Upper lobe of left lung (tissue), 6 donors: ENCODE measurements around the gene FYB1. TPM values are rescaled to one million over a fixed set of nuclear protein-coding genes. Genes with fewer than 3 reads are reported as not detected.
"Not testable (repeated sequence)": the region's sequence is repeated elsewhere in the genome, so short reads cannot be mapped to it uniquely, and the experiment has no call there.

Experiments
- ATAC-seq, 2 donors: fragments of 200-7000 bp; cut with Tn5 transposase; one replicate each; pipeline ENCODE4 v1.9.1; 2022; ENCODE audit warnings: mild to moderate bottlenecking in 2 of 2, moderate library complexity in 2 of 2; ENCODE audit not compliant: low FRiP score in 2 of 2
- DNase-seq, 2 donors: peaks; one replicate each; pipeline ENCODE4 v3.0.0-alpha.2; 2019 to 2020
- H3K27ac ChIP-seq, 4 donors: fragments of 200-600 bp; sonication (generic); one replicate each; pipeline ENCODE4 v1.5.1; 2016 to 2019
- H3K27me3 ChIP-seq, 4 donors: fragments of 200-600 bp; sonication (generic); one replicate each; pipeline ENCODE4 v1.5.1; 2017 to 2019
- H3K36me3 ChIP-seq, 4 donors: fragments of 200-600 bp; sonication (generic); one replicate each; pipeline ENCODE4 v1.5.1; 2016 to 2019
- H3K4me1 ChIP-seq, 4 donors: fragments of 200-600 bp; sonication (generic); one replicate each; pipeline ENCODE4 v1.5.1; 2018 to 2019
- H3K4me3 ChIP-seq, 4 donors: fragments of 200-600 bp; sonication (generic); one replicate each; pipeline ENCODE4 v1.5.1; 2017 to 2019; ENCODE audit warnings: mild to moderate bottlenecking in 2 of 4, moderate library complexity in 1 of 4
- H3K9me3 ChIP-seq, 4 donors: fragments of 200-600 bp; sonication (generic); one replicate each; pipeline ENCODE4 v1.5.1; 2018 to 2019
- CTCF ChIP-seq, 6 experiments: fragments of 450-650 bp in 4 of 6; fragments of 200-600 bp in 2 of 6; sonication (generic) in 2 of 6; IDR thresholded peaks; one replicate each; pipeline ENCODE4 v1.5.1; 2016 to 2019; ENCODE audit warnings: antibody characterized with exemption in 6 of 6
- EP300 ChIP-seq, 4 donors: sonication (generic); formaldehyde crosslinking; IDR thresholded peaks; one replicate each; pipeline ENCODE4 v1.5.1; 2017; ENCODE audit warnings: antibody characterized with exemption in 4 of 4, control low read depth in 2 of 4
- POLR2A ChIP-seq, 4 donors: fragments of 450-650 bp; IDR thresholded peaks; one replicate each; pipeline ENCODE4 v1.5.1; 2016 to 2017; ENCODE audit warnings: antibody characterized with exemption in 4 of 4, mild to moderate bottlenecking in 2 of 4
- POLR2AphosphoS5 ChIP-seq, 2 donors: sonication (generic); formaldehyde crosslinking; IDR thresholded peaks; one replicate each; pipeline ENCODE4 v1.5.1; 2017; ENCODE audit warnings: antibody characterized with exemption in 2 of 2
- WGBS, 2 donors: methylation state at CpG; one replicate each; pipeline ENCODE4 v1.1.5; 2017 to 2018; 5-methylcytosine and 5-hydroxymethylcytosine counted together
- total RNA-seq, 6 donors: library from RNA; depleted of rRNA in 4 of 6; stranded (reverse); fragments of >200 nt in 4 of 6; gene quantifications; one replicate each; pipeline versions ENCODE4 v1.1.0 to v1.2.1, GENCODE V29; 2016 to 2021
- donor health status: DM: no; HTN: no; CAD: no; lungs with moderate emphysema.
- donor health status: DM: no; HTN: yes; CAD: no; lungs with severe emphysema.

The FYB1 gene
- total RNA-seq, 6 donors from 2014 or later, result 24.0 to 97.4 (median 42.5) TPM

DNA sequence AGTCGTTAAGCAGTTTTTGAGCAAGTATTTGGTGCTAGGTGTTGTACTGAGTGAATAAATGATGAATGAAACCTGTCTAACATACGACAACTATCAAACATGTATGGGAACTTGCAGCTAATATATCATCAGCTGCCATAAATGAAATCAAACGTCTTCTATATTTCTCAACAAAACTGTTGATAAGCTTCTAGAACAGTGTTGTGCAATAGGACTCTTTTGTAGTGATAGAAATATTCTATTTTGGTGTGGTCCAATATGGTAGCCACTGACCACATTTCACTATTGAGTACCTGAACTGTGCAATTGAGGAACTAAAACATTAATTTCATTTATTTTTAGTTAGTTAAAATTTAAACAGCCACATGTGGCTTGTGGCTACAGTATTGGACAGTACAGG, 16.3 kb upstream of the FYB1 start:
- H3K36me3 ChIP-seq, result no peaks in the 10 kb centered on the region
- no peak for TF ChIP-seq CTCF (IDR thresholded peaks at IDR 0.05)
- no peak for TF ChIP-seq POLR2A (IDR thresholded peaks at IDR 0.05)
- no peak for TF ChIP-seq EP300 (IDR thresholded peaks at IDR 0.05)
- no peak for TF ChIP-seq POLR2AphosphoS5 (IDR thresholded peaks at IDR 0.05)
- H3K27me3 ChIP-seq, result no peaks in the 10 kb centered on the region
- no peak for ATAC-seq
- H3K4me1 ChIP-seq, result peaks cover 0 to 4% (median 0%) of the 10 kb centered on the region in 4 donors
- no peak for DNase-seq
- H3K9me3 ChIP-seq, result no peaks in the 10 kb centered on the region
- H3K4me3 ChIP-seq, result no peak overlapping the region
- H3K27ac ChIP-seq, result no peak overlapping the region
- WGBS, 2 donors, result 48 to 57% methylated on average over 3 of the region's 3 CpGs

DNA sequence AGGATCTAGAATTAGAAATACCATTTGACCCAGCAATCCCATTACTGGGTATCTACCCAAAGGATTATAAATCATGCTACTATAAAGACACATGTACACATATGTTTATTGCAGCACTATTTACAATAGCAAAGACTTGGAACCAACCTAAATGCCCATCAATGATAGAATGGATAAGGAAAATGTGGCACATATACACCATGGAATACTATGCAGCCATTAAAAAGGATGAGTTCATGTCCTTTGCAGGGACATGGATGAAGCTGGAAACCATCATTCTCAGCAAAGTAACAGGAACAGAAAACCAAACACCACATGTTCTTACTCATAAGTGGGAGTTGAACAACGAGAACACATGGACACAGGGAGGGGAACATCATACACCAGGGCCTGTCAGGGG, 15.1 kb upstream of the FYB1 start:
- H3K4me1 ChIP-seq, H3K27ac ChIP-seq, DNase-seq, H3K9me3 ChIP-seq, H3K27me3 ChIP-seq, ATAC-seq, H3K36me3 ChIP-seq, H3K4me3 ChIP-seq: not testable (repeated sequence)
- WGBS, 2 donors, result 80 to 92% methylated on average over 1 of the region's 1 CpG

GRCh38 chr5:39233783-39234182, 14.4 kb upstream of the FYB1 start:
- TF ChIP-seq EP300 (IDR thresholded peaks at IDR 0.05), result no peak
- no peak for TF ChIP-seq POLR2A (IDR thresholded peaks at IDR 0.05)
- no peak for TF ChIP-seq CTCF (IDR thresholded peaks at IDR 0.05)
- no peak for TF ChIP-seq POLR2AphosphoS5 (IDR thresholded peaks at IDR 0.05)
- Histone ChIP-seq H3K4me3 (no peak overlapping the region), H3K4me1 (peaks cover 0 to 4% (median 0%) of the 10 kb centered on the region in 4 donors), H3K27ac (no peak overlapping the region), H3K27me3 (no peaks in the 10 kb centered on the region), H3K36me3 (no peaks in the 10 kb centered on the region), H3K9me3 (no peaks in the 10 kb centered on the region)
- no peak for ATAC-seq
- no peak for DNase-seq
- 86 to 91% methylated on average over 2 of the region's 2 CpGs for WGBS, 2 donors

GRCh38 chr5:39231705-39232525, 12.6 kb upstream of the FYB1 start:
- 73 to 79% methylated on average over 4 of the region's 4 CpGs for WGBS, 2 donors

GRCh38 chr5:39228596-39228995, 9.2 kb upstream of the FYB1 start:
- no peak for TF ChIP-seq CTCF (IDR thresholded peaks at IDR 0.05)
- no peak for TF ChIP-seq POLR2A (IDR thresholded peaks at IDR 0.05)
- TF ChIP-seq POLR2AphosphoS5 (IDR thresholded peaks at IDR 0.05), result no peak
- TF ChIP-seq EP300 (IDR thresholded peaks at IDR 0.05), result no peak
- H3K4me3 ChIP-seq, result no peak overlapping the region
- DNase-seq (no peak), ATAC-seq (no peak)
- H3K27me3 ChIP-seq, result no peaks in the 10 kb centered on the region
- H3K36me3 ChIP-seq, result no peaks in the 10 kb centered on the region
- no peak overlapping the region for H3K27ac ChIP-seq
- WGBS, 2 donors, result 69 to 84% methylated on average over 3 of the region's 3 CpGs
- peaks cover 0 to 4% (median 0%) of the 10 kb centered on the region in 4 donors for H3K4me1 ChIP-seq
- no peaks in the 10 kb centered on the region for H3K9me3 ChIP-seq

More at GRCh38 chr5:39231705-39232525, 12.6 kb upstream of the FYB1 start:
- no peak overlapping the region for H3K27ac ChIP-seq
- no peaks in the 10 kb centered on the region for H3K9me3 ChIP-seq
- H3K36me3 ChIP-seq, result no peaks in the 10 kb centered on the region
- no peak overlapping the region for H3K4me3 ChIP-seq
- H3K4me1 ChIP-seq, result peaks cover 0 to 2% (median 0%) of the 10 kb centered on the region in 4 donors
- no peak for TF ChIP-seq POLR2A (IDR thresholded peaks at IDR 0.05)
- TF ChIP-seq EP300 (IDR thresholded peaks at IDR 0.05), result no peak
- no peak for TF ChIP-seq POLR2AphosphoS5 (IDR thresholded peaks at IDR 0.05)
- no peak for TF ChIP-seq CTCF (IDR thresholded peaks at IDR 0.05)
- H3K27me3 ChIP-seq, result no peaks in the 10 kb centered on the region
- DNase-seq (no peak), ATAC-seq (no peak)
